ENCODE data around the gene GNAT2. TPM values are rescaled to one million over a fixed set of nuclear protein-coding genes. Genes with fewer than 3 reads are reported as not detected.

GNAT2 gene
- total and polyA plus RNA-seq, 3 donors from 2014 or later = 2.8 to 4.1 (median 3.0) TPM

GRCh38 chr1:109622895-109623294 lies 3.5 kb upstream of the GNAT2 start:
- no peak for TF ChIP-seq POLR2A (IDR thresholded peaks at IDR 0.05)
- no peak for TF ChIP-seq CTCF (IDR thresholded peaks at IDR 0.05)
- Histone ChIP-seq H3K36me3 (ENCODE audit: low read depth, missing control alignments) (no peaks in the 10 kb centered on the region), H3K4me1 (peaks cover 38% of the 10 kb centered on the region), H3K27me3 (no peaks in the 10 kb centered on the region), H3K27ac (no peak overlapping the region), H3K9me3 (no peaks in the 10 kb centered on the region), H3K4me3 (no peak overlapping the region)
- 90 to 92% methylated on average over 3 of the region's 3 CpGs for WGBS, 2 donors
- no peak for DNase-seq
- intact Hi-C loops (cut with DNase I; ENCODE audit: low total_unique reads) = no loop called here

DNA sequence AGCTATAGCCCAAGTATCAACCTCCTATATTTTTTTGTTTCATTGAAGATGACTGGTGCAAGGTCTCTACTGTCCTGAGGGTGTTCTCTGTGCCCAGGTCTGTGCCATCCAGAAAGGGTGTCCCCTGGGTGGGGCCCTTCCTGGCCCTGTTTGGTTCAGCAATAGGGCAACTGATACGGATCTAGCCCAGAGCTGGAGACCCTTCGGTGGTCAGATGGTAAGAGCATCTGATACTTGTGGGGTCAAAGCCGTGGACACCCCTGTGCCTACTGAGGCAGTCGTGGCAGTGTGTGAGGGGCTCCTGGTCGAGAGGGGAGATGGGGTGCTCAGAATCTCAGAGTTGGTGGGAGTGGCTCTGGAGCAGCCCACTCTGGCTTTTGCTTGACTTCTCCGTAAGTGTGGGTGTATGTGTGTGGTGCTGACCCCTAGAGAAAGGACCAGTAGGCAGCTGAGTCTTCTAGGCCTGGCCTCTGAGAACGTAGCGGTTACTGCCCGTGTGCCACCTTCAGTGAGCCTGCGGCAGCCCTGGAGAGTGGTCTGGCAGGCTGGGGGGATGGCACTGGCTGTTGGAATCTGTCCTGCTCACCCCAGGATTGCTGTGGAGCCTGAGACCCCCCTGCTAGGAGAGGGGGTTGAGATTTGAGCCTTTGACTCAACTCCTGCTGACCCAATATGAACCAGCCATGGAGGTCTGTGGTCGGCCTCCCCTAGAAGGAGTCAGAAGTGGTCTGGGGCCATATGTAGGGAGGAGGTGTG lies 2.9 kb upstream of the GNAT2 start:
- no peaks in the 10 kb centered on the region for H3K9me3 ChIP-seq
- 87 to 91% methylated on average over 10 to 11 of the region's 11 CpGs for WGBS, 2 donors
- no peaks in the 10 kb centered on the region for H3K27me3 ChIP-seq
- intact Hi-C loops (cut with DNase I; ENCODE audit: low total_unique reads) = no loop called here
- no peaks in the 10 kb centered on the region for H3K36me3 ChIP-seq (ENCODE audit: low read depth, missing control alignments)
- TF ChIP-seq CTCF (IDR thresholded peaks at IDR 0.05) (no peak), POLR2A (IDR thresholded peaks at IDR 0.05) (no peak)
- peaks cover 38% of the 10 kb centered on the region for H3K4me1 ChIP-seq
- H3K4me3 ChIP-seq = no peak overlapping the region
- no peak overlapping the region for H3K27ac ChIP-seq
- no peak for DNase-seq

DNA sequence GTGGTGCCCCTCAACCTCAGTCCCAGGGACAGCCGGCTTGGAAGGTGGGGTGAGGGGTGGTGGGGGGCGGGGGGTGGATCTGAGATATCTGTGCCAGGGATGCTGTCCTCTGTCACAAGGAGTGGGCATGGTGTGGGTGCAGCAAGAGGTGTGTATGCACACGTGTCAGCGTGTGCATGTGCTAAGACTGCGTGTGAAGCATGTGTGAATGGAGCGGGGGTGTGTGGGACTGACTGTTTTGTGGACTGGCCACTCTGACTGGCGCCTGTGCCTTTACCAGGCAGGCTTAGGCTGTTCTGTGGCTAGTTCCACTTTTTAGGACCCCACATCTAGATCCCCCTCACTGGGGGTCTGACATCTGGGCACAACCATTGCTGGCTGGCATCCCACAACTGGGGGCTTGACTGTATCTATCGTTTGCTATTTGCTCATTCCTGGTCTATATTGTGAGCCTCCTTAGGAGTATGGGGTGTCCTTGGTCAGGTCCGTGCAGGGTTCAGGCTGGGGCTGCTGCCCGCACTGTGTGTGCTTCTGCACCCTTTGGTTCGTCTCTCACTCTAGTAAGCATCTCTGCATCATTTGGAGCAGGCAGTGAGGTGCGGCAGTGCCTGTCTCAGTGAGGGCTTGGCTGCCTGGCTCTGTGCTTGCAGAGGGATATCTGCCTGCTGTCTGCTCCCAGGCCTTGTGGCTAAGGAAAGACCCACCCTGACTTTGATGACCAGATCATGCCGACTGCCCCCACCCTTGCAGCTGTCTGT lies 2.1 kb upstream of the GNAT2 start:
- no peak for DNase-seq
- 43 to 46% methylated on average over 5 to 13 of the region's 13 CpGs for WGBS, 2 donors
- Histone ChIP-seq H3K27ac (peak overlapping the region in 1 of 2 donors; percentile 68), H3K27me3 (no peaks in the 10 kb centered on the region), H3K9me3 (no peaks in the 10 kb centered on the region), H3K4me1 (peaks cover 38% of the 10 kb centered on the region), H3K4me3 (peak overlapping the region; percentile 64 to 80), H3K36me3 (ENCODE audit: low read depth, missing control alignments) (no peaks in the 10 kb centered on the region)
- intact Hi-C loops (cut with DNase I; ENCODE audit: low total_unique reads) = no loop called here
- no peak for TF ChIP-seq CTCF (IDR thresholded peaks at IDR 0.05)
- no peak for TF ChIP-seq POLR2A (IDR thresholded peaks at IDR 0.05)

GRCh38 chr1:109620841-109621286 lies 1.4 kb upstream of the GNAT2 start:
- no peaks in the 10 kb centered on the region for H3K9me3 ChIP-seq
- intact Hi-C loops (cut with DNase I; ENCODE audit: low total_unique reads) = no loop called here
- no peaks in the 10 kb centered on the region for H3K36me3 ChIP-seq (ENCODE audit: low read depth, missing control alignments)
- peak overlapping the region; percentile 64 to 80 for H3K4me3 ChIP-seq
- no peaks in the 10 kb centered on the region for H3K27me3 ChIP-seq
- H3K27ac ChIP-seq = peak overlapping the region; percentile 68 to 87
- peaks cover 38% of the 10 kb centered on the region for H3K4me1 ChIP-seq
- WGBS, 2 donors = 0 to 2% methylated on average over 4 to 18 of the region's 18 CpGs
- peak; percentile 95 for DNase-seq
- TF ChIP-seq CTCF (IDR thresholded peaks at IDR 0.05) = no peak
- no peak for TF ChIP-seq POLR2A (IDR thresholded peaks at IDR 0.05)
